ENCODE data around the gene MRPS16. TPM values are rescaled to one million over a fixed set of nuclear protein-coding genes. Genes with fewer than 3 reads are reported as not detected.

Gene MRPS16
- total RNA-seq, 1 experiment from 2014 or later: 191 TPM

GRCh38 chr10:73215749-73216148 is 36.7 kb downstream of the MRPS16 start:
- H3K36me3 ChIP-seq (ENCODE audit: control insufficient read depth, insufficient read depth, low read length): peaks cover 2% of the 10 kb centered on the region
- no TSS peak for BruUV-seq (replicated peaks)
- H3K9me3 ChIP-seq: no peaks in the 10 kb centered on the region
- intact Hi-C loops (cut with micrococcal nuclease; ENCODE audit: unreplicated experiment): loop anchor here (2.0 kb wide), 1 partner anchor 119 kb away; the partner anchor contains the start of gene P4HA1
- Mint-ChIP-seq H3K27me3 (ENCODE audit: insufficient read depth, unreplicated experiment) (no peaks in the 10 kb centered on the region), H3K9me3 (ENCODE audit: unreplicated experiment) (peaks cover 12% of the 10 kb centered on the region), H3K4me1 (ENCODE audit: low read depth, unreplicated experiment) (peaks cover 15% of the 10 kb centered on the region), H3K4me3 (ENCODE audit: unreplicated experiment) (no peak overlapping the region), H3K36me3 (ENCODE audit: insufficient read depth, unreplicated experiment) (peaks cover 7% of the 10 kb centered on the region), H3K27ac (ENCODE audit: unreplicated experiment) (no peak overlapping the region)
- H3K4me1 ChIP-seq: peaks cover 25% of the 10 kb centered on the region
- TF ChIP-seq CTCF (IDR thresholded peaks at IDR 0.05; ENCODE audit: insufficient read depth in 1 of 2, low read depth in 1 of 2, low read length in 1 of 2, severe bottlenecking in 1 of 2, unreplicated experiment in 1 of 2): no peak
- no peak overlapping the region for H3K4me3 ChIP-seq (ENCODE audit: low read depth, low read length)
- POLR2A ChIA-PET: no interaction called here
- no peaks in the 10 kb centered on the region for H3K27me3 ChIP-seq (replicated peaks; ENCODE audit: control insufficient read depth, insufficient read depth, low read length)
- CTCF ChIA-PET: no interaction called here
- DNase-seq: no peak

- Mint-ChIP-seq H3K27ac (ENCODE audit: unreplicated experiment) (no peak overlapping the region), H3K4me3 (ENCODE audit: unreplicated experiment) (no peak overlapping the region), H3K36me3 (ENCODE audit: insufficient read depth, unreplicated experiment) (peaks cover 6% of the 10 kb centered on the region), H3K27me3 (ENCODE audit: insufficient read depth, unreplicated experiment) (no peaks in the 10 kb centered on the region), H3K9me3 (ENCODE audit: unreplicated experiment) (peaks cover 16% of the 10 kb centered on the region), H3K4me1 (ENCODE audit: low read depth, unreplicated experiment) (peaks cover 16% of the 10 kb centered on the region)
- no peak overlapping the region for H3K4me3 ChIP-seq (ENCODE audit: low read depth, low read length)
- no peaks in the 10 kb centered on the region for H3K27me3 ChIP-seq (replicated peaks; ENCODE audit: control insufficient read depth, insufficient read depth, low read length)
- intact Hi-C loops (cut with micrococcal nuclease; ENCODE audit: unreplicated experiment): no loop called here
- no peak for DNase-seq
- H3K9me3 ChIP-seq: peaks cover 10% of the 10 kb centered on the region
- TF ChIP-seq CTCF (IDR thresholded peaks at IDR 0.05; ENCODE audit: insufficient read depth in 1 of 2, low read depth in 1 of 2, low read length in 1 of 2, severe bottlenecking in 1 of 2, unreplicated experiment in 1 of 2): no peak
- peaks cover 3% of the 10 kb centered on the region; the same call in 1 of the 2 replicates for H3K4me1 ChIP-seq
- ChIA-PET POLR2A (interaction anchor here (0.6 kb wide), 1 partner anchor 284 kb away, joined by 6 read pairs; no protein-coding TSS in a partner anchor), CTCF (no interaction called here)
- BruUV-seq (replicated peaks): no TSS peak
- no peaks in the 10 kb centered on the region; the same call in 1 of the 2 replicates for H3K36me3 ChIP-seq (ENCODE audit: control insufficient read depth, insufficient read depth, low read length)
These were observed 41.2 kb downstream of the MRPS16 start for GRCh38 chr10:73211106-73211811.

- BruUV-seq (replicated peaks): no TSS peak
- ChIA-PET POLR2A (interaction anchor here (0.6 kb wide), 1 partner anchor 285 kb away, joined by 6 read pairs; no protein-coding TSS in a partner anchor), CTCF (no interaction called here)
- Histone ChIP-seq H3K9me3 (peaks cover 13% of the 10 kb centered on the region), H3K36me3 (ENCODE audit: control insufficient read depth, insufficient read depth, low read length) (no peaks in the 10 kb centered on the region; the same call in 1 of the 2 replicates), H3K4me1 (peaks cover 3% of the 10 kb centered on the region; the same call in 1 of the 2 replicates), H3K27me3 (replicated peaks; ENCODE audit: control insufficient read depth, insufficient read depth, low read length) (no peaks in the 10 kb centered on the region), H3K4me3 (ENCODE audit: low read depth, low read length) (no peak overlapping the region)
- no peak overlapping the region for H3K27ac Mint-ChIP-seq (ENCODE audit: unreplicated experiment)
- no peaks in the 10 kb centered on the region for H3K27me3 Mint-ChIP-seq (ENCODE audit: insufficient read depth, unreplicated experiment)
- DNase-seq: no peak
- peaks cover 9% of the 10 kb centered on the region for H3K4me1 Mint-ChIP-seq (ENCODE audit: low read depth, unreplicated experiment)
- H3K4me3 Mint-ChIP-seq (ENCODE audit: unreplicated experiment): no peak overlapping the region
- peaks cover 6% of the 10 kb centered on the region for H3K36me3 Mint-ChIP-seq (ENCODE audit: insufficient read depth, unreplicated experiment)
- peaks cover 16% of the 10 kb centered on the region for H3K9me3 Mint-ChIP-seq (ENCODE audit: unreplicated experiment)
- no peak for TF ChIP-seq CTCF (IDR thresholded peaks at IDR 0.05; ENCODE audit: insufficient read depth in 1 of 2, low read depth in 1 of 2, low read length in 1 of 2, severe bottlenecking in 1 of 2, unreplicated experiment in 1 of 2)
- intact Hi-C loops (cut with micrococcal nuclease; ENCODE audit: unreplicated experiment): no loop called here
These were observed 41.9 kb downstream of the MRPS16 start for GRCh38 chr10:73210395-73211105.

Data from Caco-2 (cell line).